GM23248 (cell line): ENCODE measurements around the gene MEG3.

ENCODE experiments used
- EZH2 ChIP-seq: fragments of 200-600 bp; sonication (generic); IDR thresholded peaks from 2 replicates; pipeline ENCODE4 v1.6.1; 2018; ENCODE audit warnings: antibody characterized with exemption, mild to moderate bottlenecking; ENCODE audit not compliant: insufficient read depth, poor library complexity, severe bottlenecking
- EZH2phosphoT487 ChIP-seq: fragments of 200-600 bp; sonication (generic); IDR thresholded peaks from 2 replicates; pipeline ENCODE4 v1.6.1; 2018; ENCODE audit warnings: antibody characterized with exemption, moderate library complexity, mild to moderate bottlenecking, low read depth; ENCODE audit not compliant: insufficient read depth

DNA sequence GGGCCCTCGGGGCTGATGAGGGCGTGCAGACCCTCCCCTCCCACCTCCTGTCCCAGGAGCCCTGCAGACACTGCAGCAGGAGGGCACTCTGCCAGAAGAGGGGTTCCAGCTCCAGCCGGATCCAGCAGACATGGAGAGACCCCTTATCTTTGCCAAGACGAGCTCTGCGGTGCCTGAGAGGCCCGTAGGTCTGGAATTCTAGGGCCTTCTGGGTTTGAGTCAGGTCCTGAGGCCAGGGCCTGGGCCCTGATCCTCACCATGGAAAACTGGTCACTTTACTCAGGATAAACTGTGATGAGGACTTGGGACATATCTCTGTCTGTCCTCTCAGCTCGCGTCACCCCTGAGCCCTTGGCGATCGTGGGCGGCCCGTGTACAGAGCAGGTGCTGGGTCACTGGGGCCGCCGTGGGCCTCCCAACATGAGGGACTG lies 13.8 kb downstream of the MEG3 start:
- TF ChIP-seq EZH2phosphoT487 = no peak
- TF ChIP-seq EZH2 = no peak
